Left colon (tissue), 2 donors: ENCODE results near the gene TOM1L1. TPM values are rescaled to one million over a fixed set of nuclear protein-coding genes. Genes with fewer than 3 reads are reported as not detected.
A peak's percentile ranks its signal among the peaks of the same experiment; 100 is the strongest.
"Not testable (repeated sequence)": the region's sequence is repeated elsewhere in the genome, so short reads cannot be mapped to it uniquely, and the experiment has no call there.

ENCODE experiments used
- ATAC-seq: fragments of 200-7000 bp; cut with Tn5 transposase; one replicate; pipeline ENCODE4 v1.9.1; 2020; ENCODE audit warnings: mild to moderate bottlenecking, moderate library complexity
- DNase-seq, 2 donors: peaks; one replicate each; pipeline ENCODE4 v3.0.0-alpha.2; 2020
- intact Hi-C, 2 donors: fragments of 100-400 bp; cut with DNase I in 1 of 2; cut with micrococcal nuclease in 1 of 2; formaldehyde crosslinking; loops; one replicate each; pipeline versions ENCODE4 v1.11.2 to v1.14.0; 2022; cut with DNase I, micrococcal nuclease
- long read RNA-seq: library from polyadenylated mRNA; unstranded; transcript quantifications from one replicate; pipeline ENCODE4 v2.0.0, GENCODE V29; 2021
- total RNA-seq, 2 donors: library from RNA; stranded (reverse); fragmentation: NEBNext Ultra II Directional; extraction: Animal tissue kit (Norgen Biotek cat#: 25700); gene quantifications; one replicate each; pipeline ENCODE4 v1.2.1, GENCODE V29; 2021
- donor health status: DM: no; HTN: no; CAD: no.
- donor health status: DM: yes; HTN: yes; CAD: no.

The TOM1L1 gene
- total RNA-seq = 10 to 100 TPM; 64.0 to 69.1 TPM
- long read RNA-seq, transcript TOM1L1-221 (16 exons, 2,507 nt) = major isoform, 18 of 48 reads
- long read RNA-seq, transcript TOM1L1-220 (10 exons, 1,849 nt) = minor isoform, 6 of 48 reads
- long read RNA-seq, partial matches to known transcripts = 5 of 48 reads
- long read RNA-seq, other reads (novel, unspliced or antisense) = 17 of 48 reads

GRCh38 chr17:54900457-54901229 is at the start of gene TOM1L1:
TSS of gene TOM1L1 (plus strand) at chr17:54900852. CDS start at chr17:54900866, 14 bp downstream.
- DNase-seq (peak; percentile 86 to 87), ATAC-seq (peak; percentile 97)
- intact Hi-C loops = no loop called here

- DNase-seq (no peak), ATAC-seq (no peak)
- intact Hi-C loops = no loop called here
Observed at GRCh38 chr17:54859187-54859586, 41.5 kb upstream of the TOM1L1 start.

- DNase-seq = no peak
- intact Hi-C loops = no loop called here
- ATAC-seq = no peak
Observed at GRCh38 chr17:54860617-54861470, 39.8 kb upstream of the TOM1L1 start.

GRCh38 chr17:54861471-54861983 is 39.1 kb upstream of the TOM1L1 start:
- no peak for DNase-seq
- intact Hi-C loops = no loop called here
- no peak for ATAC-seq

GRCh38 chr17:54863176-54863575 is 37.5 kb upstream of the TOM1L1 start:
- no peak for ATAC-seq
- intact Hi-C loops = no loop called here

GRCh38 chr17:54864070-54864469 is 36.6 kb upstream of the TOM1L1 start:
- no peak for DNase-seq
- ATAC-seq = no peak
- intact Hi-C loops = no loop called here

More at GRCh38 chr17:54863176-54863575, 37.5 kb upstream of the TOM1L1 start:
- DNase-seq = no peak

- DNase-seq (no peak), ATAC-seq (no peak)
- intact Hi-C loops = no loop called here
Observed at GRCh38 chr17:54864636-54865356, 35.9 kb upstream of the TOM1L1 start.

- intact Hi-C loops = no loop called here
- no peak for ATAC-seq
- DNase-seq = no peak
Observed at GRCh38 chr17:54867634-54868033, 33.0 kb upstream of the TOM1L1 start.

- DNase-seq = no peak
- intact Hi-C loops = no loop called here
- no peak for ATAC-seq
Observed at GRCh38 chr17:54870671-54871175, 29.9 kb upstream of the TOM1L1 start.

GRCh38 chr17:54875906-54876305 is 24.7 kb upstream of the TOM1L1 start:
- DNase-seq, intact Hi-C loops, ATAC-seq: not testable (repeated sequence)

- intact Hi-C loops = no loop called here
- no peak for ATAC-seq
- no peak for DNase-seq
Observed at GRCh38 chr17:54876656-54877195, 23.9 kb upstream of the TOM1L1 start.

GRCh38 chr17:54881255-54881972 is 19.2 kb upstream of the TOM1L1 start:
- no peak for DNase-seq
- intact Hi-C loops = no loop called here
- no peak for ATAC-seq

GRCh38 chr17:54882371-54882770 is 18.3 kb upstream of the TOM1L1 start:
- ATAC-seq = no peak
- intact Hi-C loops = no loop called here

GRCh38 chr17:54882950-54883349 is 17.7 kb upstream of the TOM1L1 start:
- intact Hi-C loops = no loop called here

More at GRCh38 chr17:54882371-54882770, 18.3 kb upstream of the TOM1L1 start:
- DNase-seq = no peak

GRCh38 chr17:54883939-54884338 is 16.7 kb upstream of the TOM1L1 start:
- intact Hi-C loops = no loop called here
- no peak for DNase-seq
- ATAC-seq = no peak

More at GRCh38 chr17:54882950-54883349, 17.7 kb upstream of the TOM1L1 start:
- ATAC-seq (no peak), DNase-seq (no peak)

GRCh38 chr17:54887787-54888186 is 12.9 kb upstream of the TOM1L1 start:
- no peak for DNase-seq
- intact Hi-C loops = no loop called here
- no peak for ATAC-seq

GRCh38 chr17:54888254-54888653 is 12.4 kb upstream of the TOM1L1 start:
- intact Hi-C loops = no loop called here
- ATAC-seq = no peak
- no peak for DNase-seq

GRCh38 chr17:54888981-54889380 is 11.7 kb upstream of the TOM1L1 start:
- DNase-seq = no peak
- ATAC-seq = no peak
- intact Hi-C loops = no loop called here
